NK-92 (cell line): ENCODE results near the gene CAMKK2.
"Not testable (repeated sequence)": the region's sequence is repeated elsewhere in the genome, so short reads cannot be mapped to it uniquely, and the experiment has no call there.

ENCODE experiments used
- DNase-seq: peaks from one replicate; lab custom pipeline; 2025; ENCODE audit not compliant: unreplicated experiment; lab: John Stamatoyannopoulos, UW

The CAMKK2 gene

DNA sequence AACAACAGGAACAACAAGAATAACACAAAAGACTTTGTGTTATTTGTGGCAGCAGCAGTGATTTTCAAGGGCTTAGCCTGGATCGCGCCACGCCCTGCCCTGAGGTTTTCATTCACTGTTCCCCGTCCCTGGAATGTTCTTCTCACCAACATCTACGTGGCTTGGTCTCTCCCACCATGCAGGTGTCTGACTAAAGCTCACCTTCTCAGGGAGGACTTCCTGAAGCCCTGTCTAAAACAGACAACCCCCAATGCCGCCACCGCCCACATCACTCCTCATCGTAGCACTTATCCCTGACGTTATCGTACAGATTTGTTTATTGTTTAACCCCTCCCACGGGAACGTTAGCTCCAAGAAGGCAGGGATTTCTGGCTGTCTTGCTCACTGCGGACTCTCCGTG is 46.1 kb downstream of the CAMKK2 start:
- no peak for DNase-seq

DNA sequence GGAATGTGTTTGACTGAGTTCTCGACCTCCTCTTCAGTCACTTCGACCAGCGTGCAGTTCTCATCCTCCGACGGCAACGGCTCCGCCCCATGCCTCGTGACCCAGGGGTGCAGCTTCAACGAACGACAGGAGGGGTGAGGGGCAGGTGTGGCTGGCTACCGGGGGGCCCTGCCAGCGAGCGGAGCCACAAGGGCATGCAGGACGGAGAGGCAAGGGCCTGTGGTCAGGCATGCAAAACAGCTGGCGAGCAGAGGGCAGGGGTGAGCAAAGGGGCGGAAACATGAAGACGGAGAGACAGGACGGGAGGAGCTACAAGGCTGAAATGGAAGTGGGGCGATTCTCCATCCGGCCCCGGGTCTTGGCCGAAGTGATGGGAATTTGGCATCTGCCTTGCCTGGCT is 47.9 kb downstream of the CAMKK2 start:
- DNase-seq, result no peak

DNA sequence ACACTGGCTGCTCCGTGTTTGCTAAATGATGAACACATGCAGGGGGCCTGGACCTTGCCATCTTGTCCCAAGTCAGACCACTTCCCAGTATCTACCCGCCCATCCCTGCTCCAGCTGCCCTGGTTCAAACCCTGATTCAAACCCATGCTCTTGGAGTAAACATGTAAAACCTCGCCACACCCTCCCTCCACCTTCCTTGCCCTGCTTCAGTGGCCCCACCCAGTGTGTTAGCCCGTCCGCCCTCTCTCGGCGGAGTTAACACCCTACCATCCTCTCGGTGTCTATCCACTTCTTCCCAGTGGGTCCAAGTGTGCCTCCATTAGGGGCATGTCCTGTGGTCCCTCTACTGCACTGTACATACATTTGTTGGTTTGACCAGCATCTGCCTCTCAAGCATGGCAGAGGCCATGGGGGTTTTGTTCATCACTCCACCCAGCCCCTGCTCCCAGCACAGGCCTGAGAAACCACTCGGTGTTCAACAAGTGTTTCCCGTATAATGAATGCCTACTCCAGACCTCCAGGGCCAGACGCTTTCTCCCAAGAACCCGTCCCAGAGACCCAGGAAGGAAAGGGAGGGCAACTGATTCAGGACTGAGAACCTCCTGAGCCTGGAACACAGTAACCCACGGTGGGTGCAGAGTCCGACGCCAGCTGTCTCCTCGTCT is 49.5 kb downstream of the CAMKK2 start:
- DNase-seq, result no peak

DNA sequence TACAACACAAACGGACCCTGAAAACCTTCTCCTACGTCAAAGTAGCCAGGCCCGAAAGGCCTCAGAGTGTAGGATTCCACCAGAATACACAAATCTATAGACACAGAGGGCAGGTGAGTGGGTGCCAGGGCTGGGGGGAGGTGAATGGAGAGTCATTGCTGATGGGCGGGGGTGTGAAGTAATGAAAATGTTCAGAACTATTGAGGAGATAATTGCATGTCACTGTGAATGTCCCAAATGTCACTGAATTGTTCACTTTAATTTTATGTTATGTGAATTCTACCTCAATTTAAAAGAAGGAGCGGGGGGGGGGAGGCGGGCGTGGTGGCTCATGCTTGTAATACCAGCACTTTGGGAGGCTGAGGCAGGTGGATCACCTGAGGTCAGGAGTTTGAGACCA is 50.6 kb downstream of the CAMKK2 start:
- DNase-seq, result no peak

DNA sequence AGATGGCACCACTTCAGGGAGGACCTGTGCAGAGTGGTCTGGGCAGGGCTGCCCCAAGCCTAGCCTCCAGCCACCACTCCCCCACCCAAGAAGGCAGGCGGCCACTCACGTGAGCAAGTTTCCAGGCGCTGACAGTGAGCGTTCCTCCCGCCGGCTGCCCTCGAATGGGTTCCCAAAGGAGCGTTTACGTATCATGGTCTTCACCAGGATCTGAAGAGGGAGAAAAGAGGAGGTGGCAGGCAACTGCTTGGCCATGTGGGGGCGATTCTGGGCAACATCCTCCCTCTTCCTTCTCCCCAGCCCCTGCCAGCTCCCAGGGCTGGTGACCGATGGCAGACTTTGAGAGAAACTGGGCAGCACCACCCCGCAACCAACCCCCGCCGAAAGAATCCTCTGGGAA is 51.5 kb downstream of the CAMKK2 start:
- no peak for DNase-seq

DNA sequence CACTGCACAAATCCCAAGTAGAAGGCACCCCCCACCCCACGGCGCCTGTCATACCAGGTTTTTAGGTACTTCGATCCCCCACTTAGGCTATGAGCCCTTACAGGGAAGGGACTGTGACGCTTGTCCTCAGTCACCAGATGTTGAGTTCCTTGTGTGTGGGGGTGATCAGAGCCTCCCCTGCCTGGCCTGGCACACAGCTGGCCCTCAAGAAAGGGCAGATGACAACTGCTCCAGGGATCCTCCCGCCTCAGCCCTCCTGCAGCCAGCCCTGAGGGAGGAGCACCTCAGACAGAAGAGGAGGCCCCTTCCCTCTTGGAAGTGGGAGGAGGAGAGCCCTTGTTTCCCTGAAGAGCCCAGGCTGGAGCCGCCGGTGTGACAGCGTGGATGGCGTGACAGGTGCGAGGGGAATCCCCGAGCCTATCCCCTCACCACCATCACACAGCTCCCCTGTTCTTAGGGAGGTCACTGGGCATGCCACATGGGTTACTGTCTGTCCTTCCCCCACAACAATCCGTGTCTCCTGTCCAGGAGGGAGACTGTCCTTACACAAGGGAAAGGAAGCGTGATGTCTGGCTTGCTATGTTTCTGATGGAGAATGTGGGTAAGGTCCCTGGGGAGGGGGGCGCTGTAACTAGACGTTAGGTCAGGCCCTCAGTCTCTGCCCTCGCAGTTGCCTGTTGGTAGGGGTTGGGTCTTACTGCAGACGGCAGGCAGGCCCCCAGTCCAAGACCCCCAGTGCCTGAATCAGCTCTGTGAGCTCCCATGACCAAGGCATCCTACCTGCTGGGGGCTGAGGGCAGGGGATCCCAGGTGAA is 55.1 kb downstream of the CAMKK2 start:
- no peak for DNase-seq

DNA sequence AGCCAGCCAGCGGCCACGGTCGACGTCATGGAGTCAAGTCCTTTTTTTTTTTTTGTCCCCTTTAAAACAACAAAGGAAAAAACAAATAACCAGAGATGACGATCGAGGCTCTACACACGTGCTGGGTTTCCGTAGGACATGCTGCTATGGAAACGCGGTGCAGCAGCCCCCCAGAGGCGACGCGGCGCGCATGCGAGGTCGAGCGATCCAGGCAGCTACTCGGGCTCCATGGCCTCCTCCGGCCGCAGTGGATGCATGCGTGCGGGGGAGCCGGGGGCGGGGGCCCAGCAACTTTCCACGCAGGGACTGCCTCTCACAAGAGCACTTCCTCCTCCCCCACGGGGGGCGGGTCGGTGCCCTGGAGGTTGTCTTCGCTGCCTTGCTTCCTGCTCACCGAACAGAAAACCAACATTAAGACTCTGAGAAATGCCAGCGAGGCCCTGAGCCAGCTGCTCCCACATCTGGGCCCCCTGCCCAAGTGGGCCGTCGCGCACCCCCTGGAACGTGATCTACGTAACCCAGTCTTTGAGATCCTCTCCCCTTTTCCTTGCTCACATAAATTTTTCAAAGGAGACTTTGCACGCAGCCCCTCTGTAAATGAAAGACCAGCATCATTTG is 55.9 kb downstream of the CAMKK2 start:
- DNase-seq, result peak; percentile 46

DNA sequence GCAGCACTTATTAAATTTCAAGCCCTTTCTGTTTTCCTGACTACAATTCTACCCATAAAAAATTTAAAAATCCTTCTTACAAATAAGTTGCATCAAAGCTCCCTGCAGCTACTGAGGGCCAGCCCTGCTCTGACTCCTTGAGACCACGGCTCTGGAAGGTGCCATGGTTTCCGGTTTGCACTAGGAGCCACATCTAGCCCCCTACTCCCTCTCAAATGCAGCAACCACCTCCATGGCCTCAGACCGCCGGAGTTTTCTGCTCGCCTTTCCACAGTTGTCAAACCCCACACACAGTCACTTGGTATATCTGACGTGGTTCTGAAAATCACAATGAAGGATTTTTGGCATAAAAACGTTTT is 56.5 kb downstream of the CAMKK2 start:
- DNase-seq, result no peak

DNA sequence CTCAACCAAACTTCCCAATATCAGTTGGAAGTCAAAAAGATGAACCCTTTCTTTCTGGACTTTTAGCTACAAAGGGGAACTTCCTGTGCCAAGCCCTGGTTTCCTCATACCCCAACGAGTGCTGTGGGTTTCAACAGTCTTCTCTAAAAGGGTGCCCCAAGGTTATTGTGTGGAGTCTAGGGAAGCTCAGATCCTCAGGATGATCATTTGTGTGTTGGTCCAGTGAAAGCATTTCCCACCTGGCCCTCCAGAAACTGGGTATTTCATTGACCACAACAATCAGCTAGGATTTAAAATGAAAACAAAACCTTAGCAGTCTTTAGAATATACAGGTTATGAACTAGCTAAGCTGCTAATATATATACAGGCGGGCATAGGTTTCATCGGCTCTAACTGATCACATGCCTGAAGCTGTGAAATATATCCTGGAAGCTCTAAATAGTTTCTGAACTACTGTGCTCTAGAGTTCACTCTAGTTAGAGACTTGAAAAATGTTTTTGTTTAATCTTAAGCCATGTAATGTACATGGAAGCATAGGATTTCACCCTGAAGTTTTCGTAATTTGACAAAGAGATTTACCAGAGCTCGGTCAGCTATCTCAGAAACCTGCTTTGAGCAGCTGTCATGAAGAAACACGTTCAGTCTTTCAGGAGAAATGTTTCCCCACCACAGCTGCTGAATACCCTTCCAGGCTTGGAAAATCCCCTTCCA is 57.0 kb downstream of the CAMKK2 start:
- DNase-seq, result no peak

DNA sequence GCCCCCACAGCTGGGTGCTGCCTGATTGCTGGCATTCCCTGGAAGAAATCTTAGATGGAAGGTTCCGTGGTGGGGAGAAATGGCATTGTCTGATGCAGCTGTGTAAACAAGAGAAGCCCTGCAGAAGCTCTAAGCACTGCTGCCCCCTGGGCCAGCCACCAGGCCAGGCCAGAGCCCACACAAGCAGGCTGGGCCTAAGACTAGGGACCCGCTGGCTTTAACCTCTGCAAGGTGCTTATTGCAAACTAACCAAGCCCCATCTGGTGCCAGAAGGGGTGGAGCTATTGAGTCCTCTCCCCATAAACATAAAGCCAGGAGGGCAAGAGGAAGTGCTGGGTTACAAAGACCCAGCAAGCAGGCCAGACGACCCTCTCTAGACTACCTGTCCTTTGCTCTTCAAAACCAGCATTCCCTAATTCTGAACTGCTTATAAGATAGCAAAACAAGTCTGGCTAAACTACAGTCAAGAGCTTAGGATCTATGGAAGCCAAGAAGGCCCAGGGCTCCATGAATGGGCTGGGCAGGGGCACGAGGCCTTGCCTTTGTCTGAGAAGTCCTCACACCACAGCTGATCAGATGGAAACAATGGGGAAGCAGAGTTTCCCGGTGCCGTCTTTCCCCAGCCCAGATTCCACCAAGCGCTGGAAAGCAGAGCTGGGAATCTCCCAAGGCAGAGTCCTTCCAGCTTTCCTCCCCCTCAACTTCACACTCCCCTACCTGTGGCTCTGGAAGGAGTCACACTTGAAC is 57.7 kb downstream of the CAMKK2 start:
- DNase-seq, result no peak

DNA sequence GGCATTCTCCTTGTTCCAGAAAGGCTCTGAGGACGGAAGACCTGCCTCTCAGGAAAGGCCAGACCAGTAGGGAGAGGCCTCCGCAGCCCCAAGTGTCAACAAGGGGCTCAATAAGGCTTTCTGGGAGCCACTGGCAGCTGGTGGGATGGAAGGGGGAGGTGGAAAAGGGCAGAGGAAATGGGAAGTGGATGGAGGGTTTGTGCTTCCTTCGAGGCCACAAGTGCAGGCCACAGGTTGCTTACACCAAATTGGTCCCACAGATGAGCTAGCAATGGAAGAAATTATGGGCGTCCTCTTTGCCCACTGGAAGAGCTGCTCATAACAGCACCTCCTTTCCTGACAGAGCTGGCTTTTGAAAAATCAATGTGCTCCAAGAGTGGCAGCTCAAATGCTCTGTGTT is 58.4 kb downstream of the CAMKK2 start:
- DNase-seq, result no peak

DNA sequence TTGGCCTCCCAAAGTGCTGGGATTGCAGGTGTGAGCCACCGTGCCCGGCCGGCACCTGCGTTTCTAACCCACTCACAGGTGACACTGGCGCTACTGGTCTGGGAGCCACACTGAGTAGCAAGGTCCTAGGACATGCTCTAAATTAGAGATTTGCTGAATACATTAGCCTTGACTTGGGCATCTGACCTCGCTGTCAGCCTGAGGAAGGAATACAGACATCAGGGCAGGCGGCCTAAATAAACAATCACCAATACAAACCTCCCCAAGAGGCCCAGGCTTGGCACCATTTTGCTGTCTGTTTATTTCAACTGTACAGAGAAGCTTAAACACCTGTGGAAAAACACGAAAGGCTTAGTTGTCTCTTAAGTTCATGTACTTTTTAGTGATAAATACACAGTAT is 59.1 kb downstream of the CAMKK2 start:
- no peak for DNase-seq

DNA sequence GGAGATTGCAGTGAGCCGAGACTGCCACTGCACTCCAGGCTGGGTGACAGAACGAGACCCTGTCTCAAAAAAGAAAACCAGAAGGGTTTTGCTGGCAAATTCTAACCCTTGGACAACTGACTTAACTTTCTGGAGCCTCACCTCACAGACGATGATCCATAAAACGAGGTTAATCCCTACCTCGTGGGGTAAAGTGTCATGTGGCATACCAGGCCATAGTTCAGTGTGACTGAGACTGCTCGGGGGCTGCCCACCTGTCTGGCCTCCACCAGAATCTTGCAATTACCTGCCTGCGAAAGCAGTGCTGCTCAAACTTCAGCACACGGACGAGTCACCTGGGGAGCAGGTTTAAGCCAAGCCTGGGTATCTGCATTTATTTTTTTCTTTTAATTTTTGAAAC is 59.7 kb downstream of the CAMKK2 start:
- DNase-seq, result no peak

DNA sequence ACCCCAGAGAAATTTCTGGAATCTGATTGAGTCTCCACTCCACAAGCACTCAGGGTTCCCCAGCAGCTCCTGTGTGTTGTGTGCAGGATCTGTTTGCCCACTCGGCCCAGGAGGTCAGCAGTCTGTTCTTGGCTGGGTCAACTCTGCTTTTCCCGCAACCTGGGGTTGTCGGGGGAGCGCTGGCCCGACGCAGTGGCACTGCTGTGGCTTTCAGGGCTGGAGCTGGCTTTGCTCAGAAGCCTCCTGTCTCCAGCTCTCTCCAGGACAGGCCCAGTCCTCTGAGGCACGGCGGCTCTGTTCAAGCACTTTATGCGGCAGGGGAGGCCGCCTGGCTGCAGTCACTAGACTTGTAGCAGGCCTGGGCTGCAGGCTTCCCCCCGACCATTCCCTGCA is 62.9 kb downstream of the CAMKK2 start:
- DNase-seq, result no peak

DNA sequence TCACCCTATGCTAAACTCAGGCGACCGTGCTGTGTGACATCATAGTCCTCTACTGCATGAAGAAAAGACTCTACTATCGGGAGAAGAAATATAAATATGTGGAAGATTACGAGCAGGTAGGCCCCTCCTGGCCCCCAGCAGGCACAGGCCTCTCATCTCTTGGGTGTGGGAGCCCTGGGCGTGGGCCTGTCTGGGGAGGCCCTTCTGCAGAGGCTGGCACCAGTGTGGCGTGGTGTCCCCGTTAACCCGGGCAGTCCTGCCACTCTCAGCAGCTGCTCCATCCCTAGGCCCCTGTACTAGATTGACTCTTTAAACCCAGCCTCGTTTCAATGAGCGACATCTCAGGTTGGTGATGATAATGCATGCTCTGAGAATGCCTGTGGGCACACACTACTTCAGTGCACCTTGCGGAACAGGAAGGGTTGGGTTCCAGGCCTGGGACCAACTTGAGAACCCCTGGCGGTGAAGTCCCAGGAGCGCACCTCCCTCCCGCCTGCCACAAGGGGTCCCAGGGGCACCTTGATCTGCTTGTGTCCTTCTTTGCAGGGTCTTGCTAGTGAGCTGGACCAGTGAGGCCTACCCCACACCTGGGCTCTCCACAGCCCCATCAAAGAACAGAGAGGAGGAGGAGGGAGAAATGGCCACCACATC is 63.4 kb downstream of the CAMKK2 start:
- no peak for DNase-seq

DNA sequence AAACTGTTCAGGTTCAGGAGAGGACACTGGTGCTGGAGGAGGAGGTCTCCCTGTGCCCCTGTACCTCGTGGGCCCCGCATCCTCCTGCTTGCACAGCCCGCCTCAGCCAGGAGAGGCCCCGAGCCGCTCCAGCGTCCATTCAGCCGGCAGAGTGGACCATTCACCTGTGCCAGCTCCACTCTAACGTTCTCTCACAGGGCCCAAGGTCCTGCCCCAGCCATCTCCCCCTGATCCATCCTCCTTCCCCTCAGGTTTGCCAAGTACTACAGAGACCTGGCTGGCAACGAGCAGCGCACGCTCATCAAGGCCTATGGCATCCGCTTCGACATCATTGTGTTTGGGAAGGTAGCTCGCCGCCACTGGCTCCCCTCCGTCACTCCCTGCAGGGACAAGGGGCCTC is 64.3 kb downstream of the CAMKK2 start:
- no peak for DNase-seq

DNA sequence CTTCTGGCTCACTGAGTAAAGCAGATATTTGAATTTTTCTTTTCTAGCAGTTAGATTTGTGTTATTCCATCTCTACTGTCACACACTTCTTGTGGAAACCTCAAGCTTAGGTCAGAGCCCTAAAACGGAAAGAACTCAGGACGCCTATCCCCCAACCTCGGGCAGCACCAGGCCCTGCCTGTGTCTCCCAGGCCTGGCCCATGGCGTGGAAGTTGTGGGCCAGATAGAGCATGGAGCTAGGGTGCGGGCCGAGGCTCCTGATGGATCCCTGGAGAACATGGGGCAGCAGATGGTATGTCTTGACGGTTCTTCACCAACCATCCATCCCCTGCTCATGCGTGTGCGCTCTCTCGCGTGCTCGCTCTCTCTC is 66.0 kb downstream of the CAMKK2 start:
- DNase-seq, result no peak

DNA sequence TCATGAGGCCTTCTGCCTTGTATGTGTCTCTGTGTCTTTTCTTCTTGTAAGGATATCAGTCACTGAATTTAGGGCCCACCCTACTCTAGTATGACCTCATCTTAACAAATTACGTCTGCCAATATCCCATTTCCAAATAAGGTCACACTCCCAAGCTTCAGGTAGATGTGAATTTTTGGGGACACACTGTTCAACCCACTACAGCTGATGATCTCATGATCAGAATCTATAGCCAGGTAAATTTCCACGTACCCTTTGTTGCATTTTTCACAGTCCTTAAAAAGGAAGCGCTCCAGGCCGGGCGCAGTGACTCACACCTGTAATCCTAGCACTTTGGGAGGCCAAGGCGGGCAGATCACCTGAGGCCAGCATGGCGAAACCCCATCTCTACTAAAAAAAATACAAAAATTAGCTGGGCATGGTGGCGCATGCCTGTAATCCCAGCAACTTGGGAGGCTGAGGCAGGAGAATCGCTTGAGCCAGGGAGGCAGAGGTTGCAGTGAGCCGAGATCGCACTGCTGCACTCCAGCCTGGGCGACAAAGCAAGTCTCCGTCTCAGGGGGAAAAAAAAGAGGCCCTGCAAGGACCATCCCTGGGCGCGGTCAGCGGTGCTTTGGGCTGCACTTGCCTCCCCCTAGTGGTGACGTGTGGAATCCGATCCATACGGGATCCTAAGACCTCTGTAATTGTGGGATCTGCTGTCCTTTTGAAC is 66.5 kb downstream of the CAMKK2 start:
- DNase-seq, result not testable (repeated sequence)

DNA sequence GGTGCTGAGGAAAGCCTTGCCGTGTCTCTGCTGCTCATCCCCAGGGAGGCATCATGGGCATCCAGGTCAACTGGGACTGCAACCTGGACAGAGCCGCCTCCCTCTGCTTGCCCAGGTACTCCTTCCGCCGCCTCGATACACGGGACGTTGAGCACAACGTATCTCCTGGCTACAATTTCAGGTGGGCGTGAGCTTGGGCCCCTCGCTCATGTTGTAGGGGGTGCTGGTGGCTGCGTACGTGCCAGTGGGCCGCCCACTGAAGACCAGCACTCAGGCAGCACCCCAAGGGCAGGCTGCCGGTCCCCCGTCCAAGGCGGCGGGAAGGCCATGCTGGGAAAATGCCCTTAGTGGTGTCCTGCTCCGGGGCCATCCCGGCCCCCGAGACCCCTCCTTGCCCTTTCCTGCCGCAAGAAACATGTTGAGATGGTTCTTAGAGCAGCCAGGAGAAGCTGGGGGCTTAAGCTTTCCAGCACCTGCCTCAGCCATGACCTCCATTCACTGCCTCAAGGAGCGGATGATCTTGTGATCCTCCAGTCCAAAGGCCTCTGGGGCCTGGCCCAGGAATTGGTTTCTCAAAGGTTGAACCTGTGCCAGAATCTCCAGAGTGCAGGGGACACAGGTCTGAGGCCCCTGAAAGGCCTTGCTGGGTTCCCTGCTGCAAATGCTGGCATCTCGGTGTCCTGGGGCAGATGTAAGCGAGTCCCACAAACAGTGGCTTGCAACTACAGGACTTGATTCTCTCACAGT is 67.4 kb downstream of the CAMKK2 start:
- DNase-seq, result no peak
